HG03135 (cell line): ENCODE data around the gene THUMPD2.
A peak's percentile ranks its signal among the peaks of the same experiment; 100 is the strongest.

Experiments used
- ATAC-seq: cut with Tn5 transposase; IDR thresholded peaks from one replicate; pipeline ENCODE4 v1.9.1; 2021; ENCODE audit warnings: mild to moderate bottlenecking, moderate library complexity; ENCODE audit not compliant: unreplicated experiment

Gene THUMPD2

DNA sequence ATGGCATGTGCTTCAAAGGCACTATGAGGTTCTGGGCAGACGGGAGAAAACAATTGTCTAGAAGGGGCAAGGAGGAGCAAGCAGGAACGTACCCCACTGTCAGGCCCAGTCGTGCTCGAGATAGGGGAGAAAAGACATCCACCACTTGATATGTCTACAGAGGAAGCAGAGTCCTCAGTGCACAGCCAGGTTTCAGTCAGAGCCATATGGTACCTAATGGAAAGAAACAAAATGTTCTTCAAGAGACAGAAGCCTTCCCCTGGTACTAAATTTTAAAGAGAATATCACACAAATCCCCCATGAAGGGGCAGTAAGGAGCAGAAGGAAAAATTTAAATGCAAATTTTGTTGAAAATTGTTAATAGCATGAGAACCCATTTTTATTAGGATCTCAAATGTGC, 21.9 kb downstream of the THUMPD2 start:
- no peak for ATAC-seq

DNA sequence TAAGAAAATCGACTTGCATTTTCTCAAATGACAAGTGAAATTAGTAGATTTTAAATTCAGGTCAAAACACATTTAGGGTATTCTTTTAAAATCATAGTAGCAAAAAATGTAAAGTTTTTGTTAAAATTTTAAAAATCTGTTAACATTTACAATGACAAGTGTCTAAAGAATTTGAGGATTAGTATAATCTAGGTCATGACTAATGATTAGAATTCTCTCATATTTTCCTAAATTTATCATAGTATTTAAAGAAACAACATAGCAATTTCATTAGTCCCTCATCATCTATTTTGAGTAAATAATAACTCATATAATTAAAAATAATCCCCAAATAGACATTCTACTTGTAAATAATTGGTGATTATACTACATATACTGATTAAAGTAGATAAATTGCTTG, 23.6 kb downstream of the THUMPD2 start:
- ATAC-seq: no peak

GRCh38 chr2:39743269-39743776, 35.7 kb downstream of the THUMPD2 start:
- ATAC-seq: no peak

- ATAC-seq: no peak
Measured at GRCh38 chr2:39741871-39742270, 37.2 kb downstream of the THUMPD2 start.

DNA sequence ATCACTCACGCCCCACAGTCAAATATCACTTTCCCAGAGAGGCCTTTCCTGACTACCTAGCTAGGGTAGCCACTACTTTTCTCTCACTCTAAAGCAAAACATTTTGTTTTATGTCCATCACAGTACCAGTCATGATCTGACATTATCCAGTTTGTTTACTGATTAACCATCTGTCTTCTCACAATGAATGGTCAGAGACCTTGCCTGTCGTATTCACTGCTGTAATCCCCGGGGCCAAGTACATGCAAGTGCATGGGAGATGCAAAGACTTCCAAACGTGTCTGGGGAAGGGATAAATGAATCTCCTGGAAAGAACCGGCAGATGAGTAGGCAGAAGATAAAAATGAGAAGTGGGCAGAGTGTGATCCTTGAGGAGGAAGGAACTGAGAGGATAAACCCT, 39.7 kb downstream of the THUMPD2 start:
- no peak for ATAC-seq

- ATAC-seq: no peak
Measured at GRCh38 chr2:39738936-39739335, 40.1 kb downstream of the THUMPD2 start.

- no peak for ATAC-seq
Measured at GRCh38 chr2:39737661-39738060, 41.4 kb downstream of the THUMPD2 start.

GRCh38 chr2:39736640-39737039, 42.4 kb downstream of the THUMPD2 start:
- no peak for ATAC-seq

DNA sequence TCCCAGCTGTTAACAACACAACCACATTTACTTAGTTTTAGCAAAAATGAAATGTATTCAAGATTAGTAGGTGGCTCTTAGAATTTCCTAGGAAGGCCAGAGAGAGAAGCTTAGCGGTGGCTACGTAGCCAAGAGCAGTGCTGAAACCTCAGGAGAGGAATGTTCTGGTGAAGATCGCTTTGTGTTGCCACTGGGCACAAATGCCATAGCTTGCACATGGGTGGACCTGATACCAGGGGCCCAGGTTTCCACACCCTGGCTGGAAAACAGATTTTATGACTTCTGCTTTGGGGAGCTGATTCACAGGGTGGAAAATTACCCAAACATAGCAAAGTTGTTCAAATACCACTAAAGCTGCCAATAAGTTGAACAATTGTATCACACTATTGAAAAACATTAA, 43.4 kb downstream of the THUMPD2 start:
- ATAC-seq: no peak

DNA sequence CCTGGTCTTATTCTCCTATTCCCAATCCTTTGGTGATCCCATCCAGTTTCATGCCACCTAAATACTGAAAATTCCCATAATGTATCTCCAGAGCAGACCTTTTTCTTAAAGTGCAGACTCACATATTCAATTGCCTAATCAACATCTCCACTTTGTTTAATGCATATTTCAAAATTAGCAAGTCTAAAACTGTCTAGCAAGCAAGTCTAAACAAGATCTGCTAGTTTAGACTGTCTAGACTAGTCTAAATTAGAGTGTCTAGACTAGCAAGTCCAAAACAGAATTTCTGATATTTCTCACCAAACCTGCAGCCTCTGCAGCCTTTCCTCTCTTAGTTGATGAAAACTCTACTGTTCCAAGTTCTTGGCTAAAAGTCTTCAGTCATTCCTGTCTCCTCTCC, 44.6 kb downstream of the THUMPD2 start:
- ATAC-seq: no peak

GRCh38 chr2:39733070-39733674, 45.9 kb downstream of the THUMPD2 start:
- ATAC-seq: no peak

DNA sequence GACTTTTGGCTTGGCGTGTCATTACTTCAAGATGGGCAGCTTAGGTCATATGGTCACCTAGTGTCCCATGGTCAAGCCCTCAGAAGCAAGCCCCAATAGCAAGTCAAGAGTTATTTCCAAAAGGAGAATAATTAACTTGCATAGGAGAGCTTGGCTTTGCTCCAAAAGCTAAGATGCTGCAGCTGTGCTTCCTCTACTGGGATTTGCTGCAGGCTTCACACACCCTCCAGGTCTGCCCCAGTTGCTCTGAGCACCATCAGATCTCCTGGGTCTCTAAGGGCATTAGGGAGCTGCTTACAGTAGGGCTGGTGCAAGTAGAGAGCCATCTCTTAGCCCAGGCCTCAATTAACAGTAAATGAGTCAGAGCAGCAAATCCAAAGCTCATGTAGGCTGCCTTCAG, 46.6 kb downstream of the THUMPD2 start:
- ATAC-seq: no peak

GRCh38 chr2:39731546-39731945, 47.5 kb downstream of the THUMPD2 start:
- ATAC-seq: no peak

DNA sequence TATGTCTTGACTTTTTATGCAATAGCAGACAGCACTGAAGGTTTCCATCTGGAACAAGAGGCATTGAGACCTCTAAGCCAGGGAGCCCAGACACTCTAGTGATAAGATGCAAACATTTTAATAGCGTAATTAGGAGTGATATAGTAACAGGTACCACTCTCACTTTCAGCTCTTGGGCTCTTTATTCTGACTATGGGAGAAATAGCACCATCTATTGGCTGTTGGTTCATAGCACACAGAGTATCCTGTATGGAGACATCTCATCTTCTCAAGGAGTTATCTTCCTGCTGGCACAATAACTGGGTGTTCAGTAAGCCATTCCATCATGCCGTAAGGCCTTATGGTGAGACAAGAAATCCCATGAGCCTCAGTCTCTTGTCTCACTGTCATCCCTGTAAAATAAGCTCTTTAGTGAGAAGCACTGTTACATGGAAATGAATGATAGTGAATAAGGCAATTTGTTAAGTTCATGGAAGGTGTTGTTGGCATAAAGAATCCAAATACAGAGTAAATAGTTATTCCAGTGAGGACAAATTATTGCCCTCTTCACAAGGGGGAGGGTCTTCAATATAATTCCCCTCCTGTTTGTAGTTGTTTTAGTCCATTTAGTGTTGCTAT, 48.3 kb downstream of the THUMPD2 start:
- no peak for ATAC-seq

DNA sequence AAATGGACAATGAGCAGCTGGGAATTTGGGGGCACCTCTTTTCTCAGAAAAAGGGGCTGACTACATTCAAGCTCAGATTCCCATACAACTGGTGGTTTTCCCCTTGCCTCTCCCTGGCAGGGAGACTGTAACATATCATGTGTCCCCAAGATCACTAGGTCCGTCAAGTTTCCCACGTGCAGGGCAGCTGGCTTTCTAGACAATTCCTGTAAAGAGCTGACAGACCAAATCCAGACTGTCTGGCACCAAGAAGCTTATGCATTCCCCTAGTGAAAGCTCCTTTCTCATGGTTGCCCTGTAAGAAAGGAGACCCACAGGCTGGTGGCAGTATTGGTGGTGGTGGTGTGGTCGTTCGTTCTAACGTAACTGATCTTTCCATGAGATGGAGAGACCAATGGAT, 48.8 kb downstream of the THUMPD2 start:
- ATAC-seq: no peak

- peak; percentile 42 for ATAC-seq
Measured at GRCh38 chr2:39728941-39729351, 50.1 kb downstream of the THUMPD2 start.

DNA sequence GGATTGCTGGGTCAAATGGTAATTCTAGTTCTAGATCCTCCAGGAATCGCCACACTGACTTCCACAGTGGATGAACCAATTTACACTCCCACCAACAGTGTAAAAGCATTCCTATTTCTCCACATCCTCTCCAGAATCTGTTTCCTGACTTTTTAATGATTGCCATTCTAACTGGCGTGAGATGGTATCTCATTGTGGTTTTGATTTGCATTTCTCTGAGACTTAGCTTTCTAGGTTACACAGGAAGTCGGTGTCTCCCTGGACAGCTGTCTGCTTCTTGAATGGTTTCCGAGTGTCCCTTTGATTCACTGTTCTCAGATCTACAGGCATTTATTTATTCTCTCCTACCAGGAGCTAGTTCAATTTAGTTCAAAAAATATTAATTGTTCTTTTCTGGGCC, 51.0 kb downstream of the THUMPD2 start:
- ATAC-seq: peak; percentile 82

- no peak for ATAC-seq
Measured at GRCh38 chr2:39725401-39725800, 53.7 kb downstream of the THUMPD2 start.

- no peak for ATAC-seq
Measured at GRCh38 chr2:39724828-39725144, 54.3 kb downstream of the THUMPD2 start.

GRCh38 chr2:39723946-39724827, 54.9 kb downstream of the THUMPD2 start:
- no peak for ATAC-seq

- ATAC-seq: no peak
Measured at GRCh38 chr2:39723497-39723896, 55.6 kb downstream of the THUMPD2 start.

DNA sequence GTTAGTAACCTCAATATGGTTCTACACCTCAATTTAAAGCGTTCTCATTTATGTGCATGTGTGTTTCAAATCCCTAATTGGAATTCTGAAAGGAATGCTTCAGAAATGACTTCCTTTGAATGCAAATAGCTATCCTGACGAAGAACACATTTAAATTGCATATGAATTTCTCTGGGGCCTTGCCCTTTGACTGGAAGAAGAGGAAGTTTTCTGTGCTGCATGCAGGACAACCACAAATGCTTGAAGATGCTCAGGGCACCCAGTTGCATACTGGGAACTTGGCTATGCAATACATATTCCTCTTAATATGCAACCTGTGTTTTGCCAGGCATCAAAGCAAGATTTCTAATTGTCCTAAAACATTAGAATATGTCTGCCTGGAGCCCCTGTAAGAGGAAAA, 58.1 kb downstream of the THUMPD2 start:
- ATAC-seq: no peak
